ENCODE measurements around the gene SNRPA1.

SNRPA1 gene

GRCh38 chr15:101286471-101287114 is 8.5 kb downstream of the SNRPA1 start:
- POLR2A ChIA-PET, result interaction anchor here (1.6 kb wide), 1 partner anchor 8 kb away, joined by 6 read pairs; the partner anchor contains the start of gene SNRPA1
- no peak for DNase-seq (ENCODE audit: low read depth, low spot score)
- H3K4me3 ChIP-seq (ENCODE audit: low read depth, low read length), result no peak overlapping the region
- TF ChIP-seq CTCF (IDR thresholded peaks at IDR 0.05; ENCODE audit: insufficient read depth, low read length, missing control alignments), result no peak
- CTCF ChIA-PET, result interaction anchor here (1.0 to 11.0 kb wide), 8 partner anchors 8 to 362 kb away, joined by 3 to 159 read pairs (median 4); partner anchors contain the start of gene SNRPA1

DNA sequence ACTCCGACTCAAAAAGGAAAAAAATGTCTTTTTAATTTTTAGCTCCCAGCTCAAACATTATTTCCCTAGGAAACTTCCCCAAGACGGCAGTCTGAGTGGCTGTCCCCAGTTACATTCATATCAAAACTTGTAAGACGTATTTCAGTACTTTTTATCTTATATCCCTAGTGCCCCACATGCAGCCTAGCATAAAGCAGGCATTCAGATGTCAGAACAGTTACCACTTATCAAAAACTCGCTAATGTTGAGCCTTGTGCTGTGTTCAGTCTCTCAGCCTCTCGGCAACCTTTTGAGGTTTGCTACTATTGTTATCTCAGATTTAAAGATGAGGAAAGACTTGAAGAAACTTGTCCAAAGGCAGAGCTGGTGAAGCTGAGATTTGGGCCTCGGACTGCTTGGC is 11.1 kb downstream of the SNRPA1 start:
- ChIA-PET CTCF (interaction anchor here (0.6 to 11.0 kb wide), 4 partner anchors 10 to 357 kb away, joined by 3 to 159 read pairs (median 13); partner anchors contain the start of gene SNRPA1), POLR2A (no interaction called here)
- no peak overlapping the region for H3K4me3 ChIP-seq (ENCODE audit: low read depth, low read length)

DNA sequence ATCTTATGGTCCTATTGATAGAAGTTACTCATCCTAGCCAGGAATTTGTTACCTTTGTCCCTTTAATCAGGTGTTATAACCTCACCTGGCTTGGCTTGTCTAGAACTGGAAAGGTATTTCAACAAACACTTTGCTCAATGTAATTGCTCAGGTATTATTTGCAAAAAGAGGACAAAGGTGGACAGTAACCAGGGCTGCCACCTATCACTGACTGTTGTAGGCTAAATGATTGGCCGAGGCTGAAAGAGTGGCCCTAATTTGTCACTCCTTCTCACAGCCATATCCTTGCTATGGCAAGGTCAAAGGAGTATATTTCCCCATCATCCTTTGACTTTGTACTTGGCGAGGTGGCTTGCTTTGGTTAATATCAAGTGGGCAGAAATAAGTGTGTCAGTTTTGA is 15.0 kb downstream of the SNRPA1 start:
- POLR2A ChIA-PET, result no interaction called here
- CTCF ChIA-PET, result interaction anchor here (3.3 to 11.0 kb wide), 2 partner anchors 9 to 361 kb away, joined by 33 to 159 read pairs; no protein-coding TSS in a partner anchor

More for the DNA sequence above, 11.1 kb downstream of the SNRPA1 start:
- TF ChIP-seq CTCF (IDR thresholded peaks at IDR 0.05; ENCODE audit: insufficient read depth, low read length, missing control alignments), result no peak
- DNase-seq (ENCODE audit: low read depth, low spot score), result no peak

GRCh38 chr15:101277943-101278564 is 17.0 kb downstream of the SNRPA1 start:
- ChIA-PET POLR2A (no interaction called here), CTCF (interaction anchor here (0.7 to 3.3 kb wide), 2 partner anchors 11 to 363 kb away, joined by 4 to 33 read pairs; no protein-coding TSS in a partner anchor)
- no peak for DNase-seq (ENCODE audit: low read depth, low spot score)

More for the DNA sequence above, 15.0 kb downstream of the SNRPA1 start:
- no peak overlapping the region for H3K4me3 ChIP-seq (ENCODE audit: low read depth, low read length)
- TF ChIP-seq CTCF (IDR thresholded peaks at IDR 0.05; ENCODE audit: insufficient read depth, low read length, missing control alignments), result no peak
- DNase-seq (ENCODE audit: low read depth, low spot score), result no peak

GRCh38 chr15:101277038-101277822 is 17.8 kb downstream of the SNRPA1 start, which contains the start of gene SELENOS:
SELENOS (minus strand) TSS chr15:101277485; CDS start chr15:101277417, 68 bp downstream.
- H3K4me3 ChIP-seq (ENCODE audit: low read depth, low read length), result peak within 1 kb of the TSS; percentile 95
- DNase-seq (ENCODE audit: low read depth, low spot score), result no peak
- POLR2A ChIA-PET, result no interaction called here
- CTCF ChIA-PET, result interaction anchor here (1.2 to 4.3 kb wide), 3 partner anchors 9 to 269 kb away, joined by 5 to 33 read pairs (median 31); no protein-coding TSS in a partner anchor
- TF ChIP-seq CTCF (IDR thresholded peaks at IDR 0.05; ENCODE audit: insufficient read depth, low read length, missing control alignments), result no peak

More at GRCh38 chr15:101277943-101278564, 17.0 kb downstream of the SNRPA1 start:
- H3K4me3 ChIP-seq (ENCODE audit: low read depth, low read length), result peak overlapping the region; percentile 59
- no peak for TF ChIP-seq CTCF (IDR thresholded peaks at IDR 0.05; ENCODE audit: insufficient read depth, low read length, missing control alignments)

Data from AG04449 (cell line).